T47D (cell line): ENCODE measurements around the gene R3HDM2.
A peak's percentile ranks its signal among the peaks of the same experiment; 100 is the strongest.

ENCODE experiments used
- DNase-seq, 2 experiments: peaks; one replicate each; pipeline versions ENCODE4 v3.0.0 to v3.0.0-alpha.2; 2011 to 2012; ENCODE audit warnings: low read depth in 1 of 2, low spot score in 1 of 2
- JUND ChIP-seq: IDR thresholded peaks from 2 replicates; pipeline ENCODE4 v1.6.1; 2012; ENCODE audit warnings: low read depth
- in situ Hi-C: cut with HindIII; loops from 2 replicates; pipeline ENCODE4 v1.10.0; 2016; ENCODE audit warnings: low sequenced_read_pairs, low pct_unique_long_range_greater_than_20kb

R3HDM2 gene

DNA sequence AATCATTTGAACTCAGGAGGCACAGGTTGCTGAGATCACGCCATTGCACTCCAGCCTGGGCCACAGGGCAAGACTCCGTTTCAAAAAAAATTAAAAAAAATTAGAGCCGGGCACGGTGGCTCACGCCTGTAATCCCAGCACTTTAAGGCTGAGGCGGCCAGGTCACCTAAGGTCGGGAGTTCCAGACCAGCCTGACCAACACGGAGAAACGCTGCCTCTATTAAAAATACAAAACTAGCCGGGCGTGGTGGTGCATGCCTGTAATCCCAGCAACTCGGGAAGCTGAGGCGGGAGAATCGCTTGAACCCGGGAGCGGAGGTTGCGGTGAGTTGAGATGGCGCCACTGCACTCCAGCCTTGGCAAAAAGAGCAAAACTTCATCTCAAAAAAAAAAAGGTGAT lies 35.7 kb downstream of the R3HDM2 start:
- no peak for DNase-seq
- TF ChIP-seq JUND, result no peak
- in situ Hi-C loops, result no loop called here

DNA sequence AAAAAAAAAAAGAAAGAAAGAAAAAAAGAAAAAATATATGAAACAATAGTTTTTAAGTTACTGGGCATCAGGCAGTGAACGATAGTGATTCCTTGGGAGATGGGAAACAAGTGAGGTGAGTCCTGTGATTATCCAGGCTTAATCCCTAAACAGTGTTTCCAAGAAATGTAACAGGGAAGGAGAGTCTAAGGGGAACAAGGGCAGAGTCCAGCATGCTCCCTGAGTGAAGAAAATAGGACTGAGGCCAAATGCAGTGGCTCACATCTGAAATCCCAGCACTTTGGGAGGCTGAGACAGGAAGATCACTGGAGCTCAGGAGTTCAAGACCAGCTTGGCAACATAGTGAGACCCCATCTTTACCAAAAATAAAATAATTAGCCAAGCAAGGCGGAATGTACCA lies 40.7 kb downstream of the R3HDM2 start:
- DNase-seq, result no peak
- in situ Hi-C loops, result no loop called here
- TF ChIP-seq JUND, result no peak

DNA sequence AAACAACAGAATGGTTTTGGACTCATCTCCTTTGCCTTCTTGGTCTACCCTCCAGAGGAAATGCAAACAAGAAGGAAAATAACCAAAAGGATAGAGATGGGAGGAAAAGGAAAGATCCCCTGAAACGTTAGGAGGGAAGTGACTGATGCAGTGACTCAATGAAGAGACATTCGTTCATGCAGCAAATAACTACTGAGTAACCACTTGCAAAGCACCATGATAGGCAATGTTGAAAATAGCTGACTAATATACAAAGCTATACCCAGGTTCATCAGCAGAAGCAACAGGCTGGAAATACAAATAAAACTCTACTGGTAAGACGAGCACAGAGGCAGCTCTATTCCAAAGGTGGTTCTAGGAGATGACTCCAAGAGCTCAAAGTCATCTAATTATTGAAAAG lies 41.8 kb downstream of the R3HDM2 start:
- in situ Hi-C loops, result no loop called here
- no peak for DNase-seq
- no peak for TF ChIP-seq JUND

DNA sequence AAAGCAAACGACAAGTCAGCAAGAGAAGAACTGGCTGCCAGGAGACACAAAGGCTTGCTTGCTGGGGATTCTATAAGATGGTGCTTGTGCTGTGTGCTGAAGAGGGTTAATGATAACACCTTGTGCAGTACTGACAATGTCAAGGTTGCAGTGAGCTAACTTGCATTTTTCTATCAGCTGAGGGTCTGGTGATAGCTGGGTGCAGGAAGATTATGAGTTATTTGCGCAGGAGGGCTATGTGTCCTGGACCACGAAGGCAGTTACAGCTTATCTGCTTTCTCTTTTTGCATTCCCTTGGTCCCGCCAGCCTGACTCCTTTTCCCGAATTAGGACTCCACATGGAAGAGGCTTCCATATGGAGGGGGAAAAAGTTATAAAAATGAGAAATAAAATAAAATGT lies 42.4 kb downstream of the R3HDM2 start:
- DNase-seq, result no peak
- in situ Hi-C loops, result no loop called here
- TF ChIP-seq JUND, result no peak

DNA sequence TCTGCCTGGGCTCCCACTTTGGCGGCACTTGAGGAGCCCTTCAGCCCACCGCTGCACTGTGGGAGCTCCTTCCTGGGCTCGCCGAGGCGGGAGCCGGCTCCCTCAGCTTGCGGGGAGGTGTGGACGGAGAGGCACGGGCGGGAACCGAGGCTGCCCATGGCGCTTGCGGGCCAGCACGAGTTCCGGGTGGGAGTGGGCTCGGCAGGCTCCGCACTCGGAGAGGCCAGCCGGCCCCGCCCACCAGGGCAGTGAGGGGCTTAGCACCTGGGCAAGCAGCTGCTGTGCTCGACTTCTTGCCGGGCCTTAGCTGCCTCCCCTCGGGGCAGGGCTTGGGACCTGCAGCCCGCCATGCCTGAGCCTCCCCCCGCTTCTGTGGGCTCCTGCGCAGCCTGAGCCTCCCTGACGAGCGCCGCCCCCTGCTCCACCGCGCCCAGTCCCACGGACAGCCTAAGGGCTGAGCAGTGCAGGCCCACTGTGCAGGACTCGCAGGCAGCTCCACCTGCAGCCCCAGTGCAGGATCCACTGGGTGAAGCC lies 44.6 kb downstream of the R3HDM2 start:
- in situ Hi-C loops, result no loop called here
- no peak for TF ChIP-seq JUND
- no peak for DNase-seq

DNA sequence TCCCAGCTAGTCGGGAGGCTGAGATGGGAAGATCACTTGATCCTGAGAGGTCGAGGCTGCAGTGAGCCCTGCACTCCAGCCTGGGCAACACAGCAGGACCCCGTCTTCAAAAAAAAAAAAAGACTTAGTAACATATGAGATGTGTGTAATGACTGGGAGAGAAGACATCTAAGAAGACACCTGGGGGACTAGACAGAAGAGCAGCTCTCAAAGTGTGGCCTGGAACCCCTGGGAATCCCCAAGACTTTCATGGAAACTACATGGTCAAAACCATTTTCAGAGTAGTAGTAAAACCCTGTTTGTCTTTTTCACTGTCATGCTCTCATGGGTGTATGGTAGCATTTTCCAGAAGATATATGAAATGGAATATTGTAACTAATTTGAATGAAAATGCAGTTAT lies 45.3 kb downstream of the R3HDM2 start:
- DNase-seq, result no peak
- TF ChIP-seq JUND, result no peak
- in situ Hi-C loops, result no loop called here

DNA sequence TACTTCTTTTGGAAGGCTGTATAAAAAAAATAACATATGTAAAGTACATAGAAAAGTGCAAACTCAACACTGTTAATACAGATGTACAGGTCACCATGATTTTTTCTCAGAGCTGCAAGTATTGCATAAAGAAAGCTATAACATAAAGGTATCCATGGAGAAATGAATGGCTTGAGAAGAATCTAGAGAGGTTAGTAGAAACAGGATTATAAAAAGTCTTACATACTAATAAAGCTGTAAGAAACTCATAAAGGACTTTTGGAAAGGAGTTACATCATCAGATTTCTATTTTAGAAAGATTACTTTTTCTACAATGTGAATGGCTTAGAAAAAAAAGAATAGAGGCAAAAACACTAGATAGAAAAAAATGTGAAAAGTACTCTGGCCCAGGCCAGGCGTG lies 46.4 kb downstream of the R3HDM2 start:
- TF ChIP-seq JUND, result no peak
- DNase-seq, result no peak
- in situ Hi-C loops, result no loop called here

DNA sequence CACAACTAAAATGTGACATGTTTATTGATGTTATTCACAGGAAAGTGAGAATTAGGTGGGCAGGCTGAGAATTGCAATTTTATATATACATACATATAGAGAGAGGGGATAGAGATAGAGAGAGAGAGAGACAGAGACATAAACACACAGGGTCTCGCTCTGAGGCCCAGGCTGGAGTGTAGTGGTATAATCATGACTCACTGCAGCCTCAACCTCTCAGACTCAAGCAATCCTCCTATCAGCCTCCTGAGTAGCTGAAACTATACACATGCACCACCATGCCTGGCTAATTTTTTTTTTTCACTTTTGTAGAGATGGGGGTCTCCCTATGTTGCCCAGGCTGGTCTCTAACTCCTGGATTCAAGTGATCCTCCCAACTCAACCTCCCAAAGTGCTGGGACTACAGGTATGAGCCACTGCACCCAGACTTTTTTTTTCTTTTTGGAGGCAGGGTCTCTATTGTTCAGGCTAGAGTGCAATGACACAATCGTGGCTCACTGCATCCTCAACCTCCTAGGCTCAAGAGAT lies 49.1 kb downstream of the R3HDM2 start:
- no peak for DNase-seq
- in situ Hi-C loops, result no loop called here
- TF ChIP-seq JUND, result no peak

DNA sequence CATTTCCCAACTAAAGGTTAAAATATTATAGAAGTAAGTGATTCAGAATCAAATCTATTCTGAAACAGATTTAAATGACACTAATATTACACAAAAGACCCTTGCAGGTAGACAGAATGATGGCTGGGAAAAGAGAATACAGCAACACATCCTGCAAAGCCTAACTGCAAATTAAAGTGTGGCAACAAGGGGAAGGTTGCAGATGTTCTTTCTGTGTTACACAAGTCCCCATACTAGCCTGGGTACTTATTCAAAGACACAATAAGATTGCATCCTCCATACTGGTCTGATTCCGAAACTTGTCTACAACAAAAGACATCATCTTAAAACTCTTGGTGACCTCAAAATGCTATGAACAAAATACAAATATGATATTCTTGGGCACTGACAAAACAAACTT lies 50.5 kb downstream of the R3HDM2 start:
- DNase-seq, result no peak
- no peak for TF ChIP-seq JUND
- in situ Hi-C loops, result no loop called here

DNA sequence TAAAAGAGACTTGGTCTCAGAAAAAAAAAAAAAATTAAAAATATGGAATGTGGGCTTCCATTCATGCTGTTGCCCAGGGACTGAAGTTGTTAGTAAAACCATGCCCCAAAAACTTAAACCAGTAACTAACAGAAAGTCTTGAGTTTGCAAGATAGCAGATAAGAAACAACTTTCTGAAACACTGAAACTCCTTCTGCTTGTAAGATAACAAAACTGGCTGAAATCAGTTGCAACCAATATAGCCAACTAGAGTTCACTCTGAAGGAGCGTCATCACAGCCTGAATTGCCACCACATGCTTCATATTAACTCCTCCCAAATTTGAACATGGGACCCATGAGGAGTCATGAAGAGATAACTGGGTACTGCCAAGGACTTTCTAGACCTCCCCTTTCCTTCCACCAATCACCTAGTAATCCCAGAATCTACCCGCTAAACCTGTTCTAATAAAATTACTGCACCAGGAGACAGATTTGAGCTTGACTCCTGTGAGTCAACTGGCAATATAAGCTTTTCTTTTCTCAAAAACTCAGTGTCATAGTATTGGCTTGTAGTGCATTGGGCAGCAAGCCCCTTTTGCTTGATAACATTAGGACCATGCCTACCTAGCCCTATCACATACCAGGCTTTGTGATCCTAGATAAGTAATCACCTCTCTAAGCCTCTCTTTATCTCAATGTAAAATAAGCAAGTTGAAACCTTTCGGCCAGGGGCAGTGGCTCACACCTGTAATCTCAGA lies 53.6 kb downstream of the R3HDM2 start:
- in situ Hi-C loops, result no loop called here
- DNase-seq, result peak in 1 of 2 experiments; percentile 18
- TF ChIP-seq JUND, result no peak

DNA sequence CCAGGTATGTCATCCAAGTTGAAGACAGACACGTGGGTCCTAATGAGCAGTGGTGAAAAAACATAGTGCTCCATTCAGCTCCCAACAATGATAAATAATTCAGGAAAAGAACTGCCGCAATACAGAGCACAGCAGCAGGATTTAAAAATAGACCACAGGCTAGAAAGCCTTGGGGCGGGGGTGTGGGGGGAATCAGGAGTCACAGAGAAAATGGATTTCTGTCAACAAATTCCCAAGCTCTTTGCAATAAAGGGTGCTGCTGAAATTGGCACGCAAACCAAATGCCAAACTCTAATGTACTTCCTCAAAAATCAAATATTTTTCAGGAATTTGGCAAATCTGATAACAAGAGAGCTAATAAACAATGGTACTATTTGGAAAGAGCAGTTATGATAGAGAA lies 58.6 kb downstream of the R3HDM2 start:
- no peak for DNase-seq
- in situ Hi-C loops, result no loop called here

DNA sequence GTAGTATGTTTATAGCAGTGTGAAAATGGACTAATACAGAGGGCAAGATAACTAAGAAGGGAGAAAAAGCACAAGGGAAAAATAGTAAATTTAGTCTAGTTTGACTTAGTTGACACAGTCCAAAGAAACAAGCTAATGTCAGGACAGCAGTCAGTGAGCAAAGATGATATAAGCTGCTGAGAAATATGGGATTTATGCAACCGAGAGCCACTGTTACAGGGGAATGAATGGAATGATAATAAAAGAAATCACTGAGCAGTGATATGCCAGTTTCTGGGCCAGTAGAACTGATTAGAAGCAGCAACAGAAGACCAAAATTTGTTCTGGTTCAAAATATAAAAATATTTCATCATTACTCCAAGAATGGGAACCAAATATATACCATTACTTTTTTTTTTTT lies 60.1 kb downstream of the R3HDM2 start:
- in situ Hi-C loops, result no loop called here
- DNase-seq, result no peak
- no peak for TF ChIP-seq JUND

More for the DNA sequence above, 58.6 kb downstream of the R3HDM2 start:
- TF ChIP-seq JUND, result no peak

DNA sequence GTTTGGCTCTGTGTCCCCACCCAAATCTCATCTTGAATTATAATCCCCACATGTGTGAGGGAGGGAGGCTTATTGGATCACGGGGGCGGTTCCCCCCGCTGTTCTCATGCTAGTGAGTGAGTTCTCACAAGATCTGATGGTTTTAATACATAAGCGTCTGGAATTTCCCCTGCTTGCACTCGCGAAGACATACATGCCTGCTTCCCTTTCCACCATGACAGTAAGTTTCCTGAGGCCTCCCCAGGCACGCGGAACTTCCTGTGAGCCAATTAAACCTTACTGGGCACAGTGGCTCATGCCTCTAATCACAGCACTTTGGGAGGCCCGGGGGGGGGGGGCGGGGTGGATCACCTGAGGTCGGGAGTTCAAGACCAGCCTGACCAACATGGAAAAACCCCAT lies 60.8 kb downstream of the R3HDM2 start:
- DNase-seq, result no peak
- in situ Hi-C loops, result no loop called here
- TF ChIP-seq JUND, result no peak

DNA sequence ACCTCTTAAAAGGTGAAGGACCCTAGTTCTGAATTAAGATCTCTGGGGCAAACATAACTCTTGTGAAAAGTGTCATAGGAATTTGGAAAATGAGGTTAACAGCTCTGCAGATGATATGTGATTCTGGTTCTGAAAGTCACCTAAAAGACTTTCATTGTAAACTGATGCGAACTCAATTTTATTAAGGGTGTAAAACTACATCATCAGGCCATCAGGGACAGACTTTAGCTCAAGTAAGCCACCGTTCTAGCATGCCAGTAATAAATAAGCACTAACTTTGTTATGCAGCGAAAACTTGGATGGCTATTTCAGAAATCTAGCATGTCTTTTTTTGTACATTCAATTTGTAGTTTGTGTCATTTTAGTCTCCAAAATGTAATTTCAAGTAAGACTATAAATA lies 61.6 kb downstream of the R3HDM2 start:
- no peak for TF ChIP-seq JUND
- no peak for DNase-seq
- in situ Hi-C loops, result no loop called here
